Nephron progenitor cell (in vitro differentiated cells): Measurements from ENCODE around the gene LHPP.
"Not testable (repeated sequence)": the region's sequence is repeated elsewhere in the genome, so short reads cannot be mapped to it uniquely, and the experiment has no call there.

Experiments used
- DNase-seq: peaks from one replicate; pipeline ENCODE4 v3.0.0; 2021
- H3K27ac Mint-ChIP-seq: 2 replicates; pipeline ENCODE4 v1.8.0; 2021; ENCODE audit warnings: mild to moderate bottlenecking, moderate library complexity, mixed read lengths
- H3K27me3 Mint-ChIP-seq: 2 replicates; pipeline ENCODE4 v1.8.0; 2021; ENCODE audit warnings: mild to moderate bottlenecking, low read depth, mixed read lengths; ENCODE audit not compliant: poor library complexity
- H3K36me3 Mint-ChIP-seq: 2 replicates; pipeline ENCODE4 v1.8.0; 2021; ENCODE audit warnings: low read depth, mixed read lengths
- H3K4me1 Mint-ChIP-seq: 2 replicates; pipeline ENCODE4 v1.8.0; 2021; ENCODE audit warnings: mixed read lengths
- H3K4me3 Mint-ChIP-seq: 2 replicates; pipeline ENCODE4 v1.8.0; 2021; ENCODE audit warnings: mild to moderate bottlenecking, moderate library complexity, mixed read lengths
- H3K9me3 Mint-ChIP-seq: 2 replicates; pipeline ENCODE4 v1.8.0; 2021; ENCODE audit warnings: mild to moderate bottlenecking, moderate library complexity, mixed read lengths
- TF ChIP-seq, protein P1 (sequence below): fragments of 200-600 bp; sonication (generic); IDR thresholded peaks from 2 replicates; pipeline ENCODE4 v1.5.0; 2021; ENCODE audit warnings: antibody characterized with exemption

LHPP gene

DNA sequence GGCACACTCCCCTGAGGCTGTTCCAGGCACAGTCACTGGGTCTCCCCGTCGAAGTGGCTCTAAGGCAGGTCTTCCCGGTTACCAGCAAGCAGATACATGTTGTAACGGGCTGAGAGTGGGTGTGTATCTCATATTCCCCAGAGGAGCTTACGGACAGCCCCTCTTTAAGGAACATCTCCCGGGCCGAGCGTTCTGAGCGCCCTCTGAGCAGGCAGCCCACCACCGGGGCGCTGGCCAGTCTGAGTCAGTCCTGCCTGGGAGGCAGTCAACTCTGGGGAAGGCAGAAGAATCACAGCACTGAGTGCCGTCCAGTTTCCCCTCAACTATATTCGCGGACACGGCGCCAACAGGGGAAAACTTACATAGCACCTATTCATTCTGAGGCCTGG lies 117.4 kb downstream of the LHPP start:
- Mint-ChIP-seq H3K9me3 (peaks cover 36% of the 10 kb centered on the region), H3K27ac (no peak overlapping the region), H3K4me3 (no peak overlapping the region), H3K36me3 (peaks cover 15% of the 10 kb centered on the region), H3K27me3 (peaks cover 9% of the 10 kb centered on the region), H3K4me1 (no peaks in the 10 kb centered on the region)
- no peak for DNase-seq
- TF ChIP-seq, protein P1, sequence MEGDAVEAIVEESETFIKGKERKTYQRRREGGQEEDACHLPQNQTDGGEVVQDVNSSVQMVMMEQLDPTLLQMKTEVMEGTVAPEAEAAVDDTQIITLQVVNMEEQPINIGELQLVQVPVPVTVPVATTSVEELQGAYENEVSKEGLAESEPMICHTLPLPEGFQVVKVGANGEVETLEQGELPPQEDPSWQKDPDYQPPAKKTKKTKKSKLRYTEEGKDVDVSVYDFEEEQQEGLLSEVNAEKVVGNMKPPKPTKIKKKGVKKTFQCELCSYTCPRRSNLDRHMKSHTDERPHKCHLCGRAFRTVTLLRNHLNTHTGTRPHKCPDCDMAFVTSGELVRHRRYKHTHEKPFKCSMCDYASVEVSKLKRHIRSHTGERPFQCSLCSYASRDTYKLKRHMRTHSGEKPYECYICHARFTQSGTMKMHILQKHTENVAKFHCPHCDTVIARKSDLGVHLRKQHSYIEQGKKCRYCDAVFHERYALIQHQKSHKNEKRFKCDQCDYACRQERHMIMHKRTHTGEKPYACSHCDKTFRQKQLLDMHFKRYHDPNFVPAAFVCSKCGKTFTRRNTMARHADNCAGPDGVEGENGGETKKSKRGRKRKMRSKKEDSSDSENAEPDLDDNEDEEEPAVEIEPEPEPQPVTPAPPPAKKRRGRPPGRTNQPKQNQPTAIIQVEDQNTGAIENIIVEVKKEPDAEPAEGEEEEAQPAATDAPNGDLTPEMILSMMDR = no peak

DNA sequence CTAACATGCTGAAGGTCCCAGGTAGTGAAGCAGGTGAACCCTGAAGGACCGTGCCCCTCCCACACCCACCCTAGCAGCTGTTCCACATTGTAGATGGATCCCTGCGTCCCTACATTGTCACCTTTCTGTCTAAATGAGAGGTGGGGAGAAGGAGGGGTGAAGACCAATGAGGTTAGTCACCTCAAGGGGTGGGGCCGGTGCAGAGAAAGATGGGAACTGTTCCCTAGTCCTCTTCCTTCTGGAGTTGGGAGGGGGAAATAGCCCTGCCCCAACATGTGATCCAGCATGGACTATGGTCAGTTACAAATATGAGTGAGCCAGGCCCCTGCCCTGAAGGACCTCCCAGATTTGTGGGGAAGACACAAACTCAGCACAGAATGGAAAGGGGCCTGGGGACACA lies 124.5 kb downstream of the LHPP start:
- Mint-ChIP-seq H3K27me3 (peaks cover 14% of the 10 kb centered on the region), H3K36me3 (peaks cover 11% of the 10 kb centered on the region), H3K9me3 (peaks cover 30% of the 10 kb centered on the region), H3K4me1 (peaks cover 39% of the 10 kb centered on the region), H3K4me3 (no peak overlapping the region), H3K27ac (peak overlapping the region; percentile 95)
- TF ChIP-seq, protein P1 = no peak
- no peak for DNase-seq

DNA sequence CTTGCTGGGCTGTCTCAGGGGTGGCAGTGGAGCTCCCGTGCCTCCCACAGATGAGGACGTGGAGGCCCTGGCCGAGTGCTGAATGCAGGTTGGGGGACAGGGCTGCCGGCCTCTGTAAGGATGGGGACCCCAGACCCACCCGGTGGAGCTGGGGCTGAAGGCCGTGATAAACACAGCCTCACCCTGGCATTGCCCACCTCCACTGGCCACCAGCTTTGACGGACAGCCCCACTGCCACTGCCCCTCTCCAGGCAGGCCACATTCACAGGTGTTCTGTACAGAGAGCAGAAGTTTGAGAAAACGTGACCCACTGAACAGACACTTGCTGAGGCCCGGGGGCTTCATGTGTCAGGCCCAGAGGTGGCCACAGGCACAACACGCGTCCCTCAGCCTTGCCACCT lies 126.2 kb downstream of the LHPP start:
- no peak overlapping the region for H3K4me3 Mint-ChIP-seq
- peaks cover 16% of the 10 kb centered on the region for H3K27me3 Mint-ChIP-seq
- peaks cover 23% of the 10 kb centered on the region for H3K9me3 Mint-ChIP-seq
- TF ChIP-seq, protein P1 = no peak
- DNase-seq = no peak
- peaks cover 46% of the 10 kb centered on the region for H3K4me1 Mint-ChIP-seq
- no peak overlapping the region for H3K27ac Mint-ChIP-seq
- H3K36me3 Mint-ChIP-seq = peaks cover 8% of the 10 kb centered on the region

DNA sequence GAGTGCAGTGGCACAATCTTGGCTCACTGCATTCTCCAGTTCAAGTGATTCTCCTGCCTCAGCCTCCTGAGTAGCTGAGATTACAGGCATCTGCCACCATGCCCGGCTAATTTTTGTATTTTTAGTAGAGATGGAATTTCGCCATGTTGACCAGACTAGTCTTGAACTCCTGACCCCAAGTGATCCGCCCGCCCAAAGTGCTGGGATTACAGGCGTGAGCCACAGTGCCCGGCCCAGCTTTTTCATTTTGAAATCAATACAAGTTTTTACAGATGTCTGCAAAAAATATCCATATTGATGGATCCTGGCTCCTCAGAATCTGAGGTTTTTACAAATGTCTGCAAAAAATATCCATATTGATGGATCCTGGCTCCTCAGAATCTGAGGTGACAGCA lies 126.7 kb downstream of the LHPP start:
- not testable (repeated sequence) for H3K4me3 Mint-ChIP-seq, DNase-seq, H3K36me3 Mint-ChIP-seq
- H3K27me3 Mint-ChIP-seq = peaks cover 14% of the 10 kb centered on the region
- H3K27ac Mint-ChIP-seq = peak overlapping the region; percentile 57
- peaks cover 18% of the 10 kb centered on the region for H3K9me3 Mint-ChIP-seq
- peaks cover 46% of the 10 kb centered on the region for H3K4me1 Mint-ChIP-seq

DNA sequence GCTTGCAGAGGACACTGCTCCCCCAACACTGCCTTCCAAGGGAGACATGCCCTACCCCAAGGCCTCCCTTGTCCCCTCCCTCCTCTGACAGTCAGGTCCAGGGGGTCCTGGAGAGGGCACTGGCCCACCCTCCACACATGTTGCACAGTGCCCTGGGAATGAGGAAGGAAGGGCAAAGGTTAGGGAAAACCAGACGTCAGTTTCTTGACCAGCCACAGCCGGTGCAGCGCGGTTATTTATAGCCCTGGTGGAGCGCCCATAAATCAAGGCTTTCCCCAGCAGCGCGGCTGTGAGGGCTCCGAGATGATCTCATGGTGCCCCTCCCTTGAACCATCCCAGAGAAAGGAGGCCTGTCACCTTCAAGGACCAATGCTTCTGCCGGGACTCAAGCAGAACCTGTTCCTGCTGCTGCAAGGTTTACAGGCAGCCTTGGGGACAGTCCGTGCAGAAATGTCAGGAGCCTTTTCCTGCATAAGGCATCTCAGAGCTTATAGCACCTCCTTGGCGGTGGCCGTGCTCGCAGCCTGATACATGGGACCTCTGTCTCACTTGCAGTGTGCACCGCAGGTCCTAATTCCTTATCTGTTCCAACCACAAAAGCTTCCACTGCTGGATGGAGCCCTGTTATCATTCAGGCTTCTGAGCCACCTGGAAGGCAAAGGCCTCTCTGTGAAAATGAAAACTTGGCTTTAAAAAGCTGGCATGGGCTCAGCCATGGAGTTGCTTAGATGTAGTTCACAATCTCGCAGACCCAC lies 127.3 kb downstream of the LHPP start:
- Mint-ChIP-seq H3K9me3 (peaks cover 12% of the 10 kb centered on the region), H3K36me3 (peaks cover 7% of the 10 kb centered on the region), H3K27me3 (peaks cover 11% of the 10 kb centered on the region), H3K4me3 (peak overlapping the region; percentile 36), H3K27ac (no peak overlapping the region), H3K4me1 (peaks cover 46% of the 10 kb centered on the region)
- TF ChIP-seq, protein P1 = no peak
- peak; percentile 79 for DNase-seq

DNA sequence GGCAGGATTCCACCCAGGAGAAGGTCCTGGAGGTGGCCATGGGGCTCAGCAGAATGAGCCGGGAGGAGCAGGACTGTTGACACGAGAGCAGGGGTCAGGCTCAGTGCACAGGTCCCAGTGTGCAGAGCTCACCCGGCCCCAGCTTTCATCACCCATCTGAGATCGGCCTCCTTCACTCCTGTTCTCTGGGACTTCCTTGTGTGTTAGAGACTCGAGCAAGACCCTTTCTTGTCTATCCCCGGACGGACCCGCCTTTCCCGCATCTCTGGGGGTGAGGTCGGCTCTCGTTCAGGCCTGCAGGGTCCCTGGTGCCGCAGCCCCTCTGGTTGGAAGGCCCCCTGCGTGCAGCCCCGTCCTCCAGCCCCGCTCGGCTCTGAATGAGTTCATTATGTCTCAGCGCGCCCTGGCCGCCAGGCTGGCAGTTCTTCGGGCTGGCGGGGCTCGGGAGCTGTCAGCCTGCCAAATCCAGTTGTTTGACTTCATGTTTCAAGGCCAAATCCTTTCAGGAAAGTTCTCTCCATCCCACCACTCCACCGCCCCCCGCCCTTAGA lies 127.9 kb downstream of the LHPP start:
- H3K27ac Mint-ChIP-seq = no peak overlapping the region
- DNase-seq = no peak
- H3K9me3 Mint-ChIP-seq = peaks cover 11% of the 10 kb centered on the region

More for the DNA sequence above, 127.9 kb downstream of the LHPP start:
- Mint-ChIP-seq H3K4me1 (peaks cover 46% of the 10 kb centered on the region), H3K36me3 (peaks cover 7% of the 10 kb centered on the region), H3K27me3 (peaks cover 9% of the 10 kb centered on the region), H3K4me3 (peak overlapping the region; percentile 36)
- TF ChIP-seq, protein P1 = no peak
